Inflammatory macrophage treated with lipopolysaccharide for 4 hours (primary cell): Measurements from ENCODE around the gene TUBGCP3.

Source experiments
- DNase-seq: peaks from one replicate; pipeline ENCODE4 v3.0.0-alpha.2; 2020

Gene TUBGCP3

DNA sequence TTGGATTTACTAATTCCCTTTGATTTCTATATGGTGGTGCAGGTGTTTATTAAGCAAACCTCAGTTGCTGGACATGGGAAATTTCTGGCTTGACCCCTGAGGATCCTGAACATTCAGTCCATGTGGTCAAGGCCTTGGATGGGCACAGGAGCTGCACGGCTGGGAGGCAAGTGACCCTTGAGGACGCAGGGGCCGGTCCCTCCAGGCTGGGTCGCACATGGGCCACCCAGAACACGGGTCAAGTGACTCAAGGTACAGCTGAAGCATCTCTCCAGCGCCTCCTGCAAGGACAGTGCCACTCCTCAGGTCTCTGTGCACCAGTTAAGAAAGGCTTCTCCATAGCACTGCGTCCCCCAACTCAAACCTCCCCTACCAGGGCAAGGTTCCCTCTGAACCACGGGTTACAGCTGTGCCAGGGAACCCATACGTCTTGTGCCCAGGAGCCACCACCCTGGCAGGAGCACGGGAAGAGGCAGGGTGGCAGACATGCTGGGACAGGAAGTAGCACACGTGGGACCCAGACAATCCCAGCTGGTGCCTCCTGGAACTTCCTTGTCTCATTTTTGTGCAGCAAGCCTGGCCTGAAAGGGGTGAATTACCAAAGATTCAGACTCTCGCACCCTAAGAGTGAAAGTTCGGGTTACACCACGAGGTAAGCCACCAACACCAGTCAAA lies 118.7 kb downstream of the TUBGCP3 start:
- no peak for DNase-seq

DNA sequence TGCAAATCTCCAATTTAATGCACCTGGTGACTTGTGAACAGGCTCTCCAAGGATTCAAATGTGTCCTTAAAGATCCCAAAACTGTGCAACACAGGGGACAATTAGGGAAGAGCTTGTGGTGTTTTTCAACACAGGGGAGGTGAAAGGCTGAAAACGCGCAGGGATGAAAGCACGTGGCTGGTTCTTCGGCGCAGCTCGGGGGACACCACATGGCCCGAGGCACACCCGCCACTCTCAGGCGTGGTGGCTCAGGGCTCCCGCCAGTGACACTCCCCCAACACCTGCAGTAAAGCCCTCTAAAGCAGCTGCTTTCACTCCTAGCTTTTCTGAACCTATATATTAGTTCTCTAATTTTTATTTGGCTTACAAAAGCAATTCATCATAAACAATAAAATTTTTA lies 119.9 kb downstream of the TUBGCP3 start:
- DNase-seq = no peak

DNA sequence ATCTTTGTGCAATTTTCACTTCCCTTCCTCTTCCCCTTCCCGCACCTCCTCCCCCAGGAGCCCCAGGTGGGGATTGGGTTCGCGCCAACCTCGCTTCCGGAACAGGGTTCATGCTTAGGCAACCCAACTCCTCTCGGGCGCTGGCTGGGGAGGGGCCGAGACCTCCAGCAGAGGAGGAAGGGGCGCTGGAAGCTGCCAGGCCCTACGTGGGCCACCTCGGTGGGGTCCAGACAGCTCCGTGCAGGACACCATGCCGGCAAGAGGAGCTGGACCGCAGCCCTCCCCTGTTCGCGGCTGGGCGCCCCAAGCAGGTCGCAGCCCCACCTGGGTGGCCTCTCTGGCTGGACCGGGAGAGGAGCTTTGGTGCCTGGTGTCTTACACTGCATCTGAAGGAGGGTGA lies 120.7 kb downstream of the TUBGCP3 start:
- DNase-seq = no peak

DNA sequence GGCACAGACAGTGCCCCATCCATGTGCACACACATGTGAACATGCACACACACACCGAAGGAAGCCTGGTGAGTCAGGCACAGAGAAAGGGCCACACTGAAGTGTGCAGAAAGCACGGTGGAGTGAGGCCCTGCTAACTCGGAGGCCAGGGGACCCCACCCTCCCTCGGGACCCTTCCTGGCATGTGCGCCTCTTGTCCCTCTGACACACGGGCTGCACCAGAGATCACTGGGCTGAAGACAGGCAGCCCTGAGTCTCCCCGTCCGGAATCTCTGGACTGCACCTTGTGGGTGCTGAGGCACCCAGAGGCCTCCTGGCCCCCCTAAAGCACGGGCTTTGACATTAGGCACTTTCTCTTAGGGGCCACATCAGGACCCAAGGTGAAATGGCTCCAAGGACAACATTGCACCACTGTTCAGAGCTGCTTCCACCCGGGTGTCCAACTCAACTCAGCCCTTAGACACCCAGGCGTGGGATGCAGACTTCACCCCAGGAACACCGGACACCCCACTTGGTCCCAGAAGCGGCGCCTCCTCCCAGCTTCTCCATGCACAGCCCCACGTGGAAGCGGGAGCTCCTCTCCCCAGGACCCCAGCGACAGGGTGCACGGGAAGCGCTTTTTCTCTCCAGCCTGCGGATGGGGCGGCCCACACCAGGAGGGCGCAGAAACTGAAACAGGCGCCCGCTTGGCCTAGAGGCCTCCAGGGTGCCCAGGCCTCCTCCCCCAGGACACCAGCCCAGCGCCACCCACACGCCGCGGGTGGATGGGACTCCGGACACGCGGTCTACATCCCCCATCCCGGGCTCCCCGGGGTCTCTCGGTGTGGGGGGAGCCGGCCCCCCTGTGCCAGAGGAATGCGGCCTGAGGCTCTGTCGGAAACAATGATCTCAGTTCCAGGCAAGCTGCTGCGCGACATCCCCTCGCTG lies 121.6 kb downstream of the TUBGCP3 start:
- no peak for DNase-seq

DNA sequence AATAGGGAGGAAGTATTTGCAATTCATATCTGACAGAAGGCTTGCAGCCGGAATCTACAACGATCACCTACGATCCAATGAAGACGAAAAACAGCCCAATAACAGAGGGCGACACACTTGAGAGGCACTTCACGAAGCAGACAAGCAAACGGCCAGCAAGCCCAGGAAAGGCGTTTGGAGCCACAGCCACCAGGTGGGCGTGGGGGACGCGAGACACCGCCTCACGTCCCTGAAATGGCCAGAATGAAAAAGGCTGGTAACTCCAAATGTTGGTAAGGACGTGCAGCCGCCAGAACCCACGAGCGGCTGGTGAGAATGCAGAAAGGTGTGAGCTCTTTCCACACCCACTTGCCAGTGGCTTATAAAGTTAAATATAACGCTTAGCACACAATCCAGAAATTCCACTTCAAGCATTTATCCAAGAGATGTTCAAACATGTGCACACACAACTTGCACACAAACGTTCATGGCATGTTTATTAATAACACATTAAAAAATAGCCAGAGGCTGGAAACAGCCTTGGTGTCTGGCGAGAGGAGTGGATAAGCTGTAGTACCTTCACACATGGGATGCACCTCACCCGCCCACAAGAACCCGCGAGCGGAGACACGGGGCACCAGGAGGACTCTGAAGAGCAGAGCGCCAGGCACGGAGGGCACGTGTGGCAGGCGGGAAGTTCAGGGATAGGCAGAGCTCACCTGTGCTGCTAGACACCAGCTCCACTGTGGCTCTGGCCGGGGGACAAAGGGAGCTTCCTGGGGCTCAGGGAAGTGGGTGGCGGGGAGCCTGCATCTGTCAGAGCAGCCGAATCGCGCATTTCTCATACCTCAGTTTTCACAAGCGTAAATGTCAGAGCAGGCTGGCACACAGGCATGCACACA lies 122.5 kb downstream of the TUBGCP3 start:
- DNase-seq = no peak

DNA sequence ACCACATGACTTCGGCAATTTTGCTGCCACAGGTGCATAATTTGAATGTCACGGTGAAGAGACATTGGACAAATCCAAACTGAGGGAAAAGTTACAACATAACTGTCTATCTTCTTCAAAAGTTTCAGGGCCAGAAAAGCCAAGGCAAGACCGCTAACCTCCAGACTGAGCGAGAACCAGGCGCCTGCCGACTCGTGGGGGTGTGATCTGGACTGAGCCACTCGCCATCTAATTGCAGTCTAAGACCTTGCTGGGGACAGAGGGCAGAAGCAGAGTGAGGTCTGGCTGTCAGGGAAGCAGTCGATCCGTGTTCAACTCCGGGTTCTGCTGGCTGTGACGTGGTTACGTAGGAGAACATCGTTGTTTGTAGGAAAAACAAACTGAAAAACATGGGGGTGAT lies 123.2 kb downstream of the TUBGCP3 start:
- no peak for DNase-seq

DNA sequence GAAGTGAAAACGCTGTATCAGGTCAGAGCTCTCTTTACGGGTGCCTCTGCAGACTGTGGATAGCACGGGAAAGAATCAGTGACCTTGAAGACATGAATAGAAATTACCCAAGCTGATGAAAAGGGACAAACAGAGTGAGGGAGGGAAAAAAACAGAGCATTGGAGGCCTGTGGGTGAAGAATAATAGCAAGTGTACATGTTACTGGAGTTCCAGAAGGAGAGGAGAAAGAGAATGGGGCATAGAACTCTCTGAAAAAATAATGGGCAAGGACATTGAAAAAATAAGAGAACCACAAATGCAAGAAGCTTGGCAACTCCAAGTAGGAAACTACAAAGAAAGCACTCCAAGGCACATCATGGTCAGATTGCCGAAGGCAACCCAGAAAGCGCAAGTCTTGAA lies 125.5 kb downstream of the TUBGCP3 start:
- no peak for DNase-seq

DNA sequence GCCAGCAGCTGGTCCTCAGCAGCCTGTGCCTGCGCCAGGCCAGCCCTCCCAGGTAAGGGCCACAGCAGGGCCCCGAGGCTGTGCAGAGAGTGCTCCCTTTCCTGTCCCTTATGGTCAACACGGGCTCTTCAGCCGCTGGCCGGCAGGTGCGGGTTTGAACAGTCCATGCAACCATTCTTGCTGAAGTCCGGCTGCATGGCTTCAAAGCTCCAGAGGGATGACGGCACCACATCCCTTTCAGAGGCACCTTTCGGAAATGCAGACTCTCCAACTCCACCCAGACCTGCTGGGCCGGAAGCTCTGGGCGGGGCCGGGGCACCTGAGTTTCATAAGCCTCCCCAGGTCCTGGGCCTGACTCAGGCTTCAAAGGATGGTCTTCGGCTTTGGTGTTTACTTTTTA lies 130.5 kb downstream of the TUBGCP3 start:
- no peak for DNase-seq

DNA sequence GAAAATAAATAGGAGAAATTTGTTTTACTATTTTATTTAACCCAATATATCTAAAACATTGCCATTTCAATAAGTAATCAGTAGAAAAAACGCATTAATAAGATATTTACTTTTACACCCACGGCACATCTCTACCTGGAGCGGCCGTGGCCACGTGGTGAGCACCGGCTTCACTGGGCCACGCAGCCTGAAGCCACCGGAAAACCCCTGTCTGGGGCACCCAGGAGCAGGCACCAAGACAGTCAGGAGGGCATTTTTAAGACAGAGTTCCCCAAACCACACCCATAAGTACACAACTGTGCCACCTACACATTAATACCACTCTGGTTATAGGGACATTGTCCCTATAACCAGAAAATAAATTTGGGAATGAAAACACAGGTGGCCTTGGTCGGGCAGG lies 130.9 kb downstream of the TUBGCP3 start:
- DNase-seq = no peak

DNA sequence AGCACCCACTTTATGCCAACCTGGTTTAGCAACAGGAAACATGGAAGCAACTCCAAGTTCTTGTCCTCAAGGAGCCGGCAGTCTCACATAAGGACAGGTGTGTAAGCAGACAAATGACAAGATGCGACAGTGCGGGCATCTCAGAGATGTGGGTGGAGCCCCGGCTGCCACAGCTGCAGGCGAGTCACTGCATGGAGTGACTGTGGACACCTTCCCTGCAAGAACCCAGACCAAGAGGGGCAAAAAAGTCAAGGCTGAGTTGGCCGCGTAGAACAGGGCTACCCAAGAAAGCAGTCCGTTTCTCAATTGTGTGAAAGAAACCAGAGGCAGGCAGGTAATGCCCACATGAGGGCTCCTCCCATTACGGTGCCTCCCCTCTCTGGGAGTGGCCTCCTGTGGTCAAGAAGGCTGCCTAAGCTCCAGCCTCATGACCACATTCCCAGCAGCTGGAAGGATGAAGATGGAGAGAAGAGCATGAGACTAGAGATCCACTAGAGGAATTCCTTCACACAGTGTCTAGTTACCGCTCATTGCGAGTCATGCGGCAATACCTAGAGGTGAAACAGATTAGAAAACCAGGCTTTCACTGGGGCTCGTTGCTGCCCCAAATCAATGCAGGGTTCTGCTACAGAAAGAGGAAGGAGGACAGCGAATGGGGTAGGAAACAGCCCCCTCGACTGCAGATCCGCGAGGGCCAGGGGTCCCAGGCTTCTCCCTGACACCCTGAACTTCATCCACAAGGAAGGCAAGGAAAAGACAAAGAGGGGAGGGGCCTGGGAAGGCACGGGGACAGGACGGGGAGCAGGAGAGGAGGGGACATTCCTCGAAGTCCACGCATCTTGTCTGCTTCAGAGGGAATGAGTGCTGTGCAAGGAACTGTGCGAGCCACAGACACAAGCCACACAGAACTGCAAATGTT lies 131.6 kb downstream of the TUBGCP3 start:
- no peak for DNase-seq

DNA sequence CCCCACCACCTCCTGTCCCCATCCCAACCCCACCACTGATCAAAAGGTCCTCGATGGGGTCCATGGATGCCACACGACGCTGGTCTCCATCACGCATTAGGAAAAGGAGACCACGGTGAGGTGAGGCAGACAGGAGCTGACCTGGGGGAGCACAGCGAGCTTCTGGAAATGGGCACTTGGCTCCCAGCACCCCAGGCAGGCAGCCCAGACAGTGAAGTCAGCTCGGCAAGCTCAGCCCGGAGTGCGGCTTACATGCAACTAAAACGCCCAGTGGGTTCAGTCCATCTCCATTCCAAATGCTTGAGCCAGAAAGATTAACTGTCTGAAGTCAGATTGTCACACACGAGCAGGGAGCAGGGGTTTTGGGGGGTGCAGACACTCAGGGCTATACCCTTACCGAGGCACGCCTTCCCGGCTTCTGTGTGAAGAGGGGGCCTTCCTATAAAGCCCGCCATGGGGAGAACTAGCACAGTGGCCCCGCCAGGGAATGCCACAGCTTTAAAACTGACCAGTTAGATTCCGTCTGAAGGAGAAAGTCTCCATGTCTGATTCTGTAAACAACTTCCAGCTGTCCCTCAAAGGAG lies 132.4 kb downstream of the TUBGCP3 start:
- no peak for DNase-seq

DNA sequence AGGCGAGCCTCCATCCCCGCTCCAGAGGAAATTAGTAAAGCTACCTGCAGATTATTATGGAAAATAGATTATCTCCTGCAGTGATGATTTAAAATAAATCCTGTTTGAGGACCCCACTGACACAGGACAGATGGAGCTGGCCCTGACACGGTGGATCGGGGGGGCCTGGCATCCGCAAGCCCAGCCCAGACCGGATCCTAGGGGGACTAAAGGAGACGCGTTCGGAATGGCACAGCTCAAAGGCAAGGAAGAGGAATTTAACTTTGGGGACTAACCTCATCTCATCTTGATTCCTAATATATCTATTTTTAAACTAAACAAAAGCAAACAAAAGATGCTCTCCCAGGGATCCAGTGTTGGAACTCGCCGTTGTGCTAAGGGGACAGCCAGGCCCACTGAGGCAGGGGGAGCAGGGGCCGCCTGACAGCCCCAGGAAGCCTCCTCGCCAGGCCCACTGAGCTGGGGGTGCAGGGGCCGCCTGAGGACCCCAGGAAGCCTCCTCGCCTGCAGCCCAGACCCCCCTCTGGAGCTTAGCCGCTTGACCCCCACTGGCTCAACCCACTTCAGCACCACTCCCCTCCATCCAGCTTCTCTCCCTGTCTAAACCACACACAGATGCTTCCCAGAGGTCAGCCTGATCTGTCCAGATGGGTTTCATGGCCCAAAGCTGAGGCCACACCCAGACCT lies 133.2 kb downstream of the TUBGCP3 start:
- no peak for DNase-seq

DNA sequence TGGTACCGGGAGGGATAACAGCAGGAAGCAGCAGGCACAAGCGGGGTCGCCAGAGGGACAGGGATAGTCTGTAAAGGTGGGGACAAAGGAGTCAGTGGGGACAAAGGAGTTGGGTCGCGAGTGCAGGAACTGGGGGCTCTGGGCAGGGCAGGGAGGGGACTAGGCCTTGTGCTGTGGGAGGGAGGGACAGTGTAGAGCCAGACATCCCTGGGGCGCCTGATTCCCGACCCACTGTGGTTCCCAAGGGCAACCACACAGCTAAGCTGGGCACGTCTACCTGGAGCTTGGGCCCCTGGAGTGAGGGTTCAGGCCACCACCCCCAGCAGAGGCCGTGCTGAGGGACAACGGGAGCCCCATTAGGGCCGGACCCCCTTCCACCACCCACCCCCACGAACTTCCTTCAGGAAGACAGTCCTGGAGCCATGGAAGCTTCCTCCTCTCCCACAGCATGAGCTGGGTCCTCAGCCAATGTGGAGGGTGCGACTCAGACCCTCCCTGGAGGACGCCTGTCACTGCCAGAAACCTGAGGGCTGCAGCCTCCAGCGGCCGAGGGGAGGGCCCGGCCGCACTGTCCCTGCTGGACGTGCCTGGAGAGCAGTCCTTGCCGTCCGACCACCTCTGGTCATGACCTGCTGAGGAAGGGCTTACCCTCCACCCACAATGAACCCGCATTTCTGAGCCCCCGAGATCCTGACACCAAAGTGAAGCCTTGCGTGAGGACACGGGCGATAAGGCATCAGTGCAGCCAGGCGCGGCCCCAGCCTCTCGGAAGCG lies 133.9 kb downstream of the TUBGCP3 start:
- DNase-seq = no peak

DNA sequence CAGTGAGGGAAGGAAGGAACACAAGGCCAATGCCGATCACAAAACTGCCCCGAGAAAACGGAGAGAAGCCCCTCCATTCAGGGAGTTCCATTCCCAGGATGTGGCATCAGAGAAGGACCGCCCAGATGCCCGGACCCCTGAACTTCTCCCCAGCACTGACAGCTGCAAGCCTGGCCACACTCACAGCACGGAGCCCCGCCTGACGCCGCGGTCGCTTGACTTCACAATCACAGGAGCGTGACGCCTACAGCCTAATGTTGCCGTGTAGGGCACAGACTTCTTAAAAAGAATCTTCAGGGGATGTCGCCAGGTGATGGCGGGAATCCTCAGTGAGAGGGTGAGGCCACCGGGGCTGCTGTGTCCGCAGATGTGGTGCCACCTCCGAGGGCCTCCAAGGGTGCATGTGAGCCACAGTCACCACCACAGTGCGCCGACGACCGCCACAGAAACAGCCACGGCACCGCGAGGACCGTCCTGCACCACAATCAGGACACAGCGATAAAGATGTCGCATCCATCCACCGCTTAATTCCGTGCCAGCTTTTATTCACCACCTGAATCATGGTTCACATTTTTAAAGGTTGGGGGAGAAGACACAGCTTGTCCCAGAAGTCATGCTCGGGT lies 134.6 kb downstream of the TUBGCP3 start:
- DNase-seq = no peak

DNA sequence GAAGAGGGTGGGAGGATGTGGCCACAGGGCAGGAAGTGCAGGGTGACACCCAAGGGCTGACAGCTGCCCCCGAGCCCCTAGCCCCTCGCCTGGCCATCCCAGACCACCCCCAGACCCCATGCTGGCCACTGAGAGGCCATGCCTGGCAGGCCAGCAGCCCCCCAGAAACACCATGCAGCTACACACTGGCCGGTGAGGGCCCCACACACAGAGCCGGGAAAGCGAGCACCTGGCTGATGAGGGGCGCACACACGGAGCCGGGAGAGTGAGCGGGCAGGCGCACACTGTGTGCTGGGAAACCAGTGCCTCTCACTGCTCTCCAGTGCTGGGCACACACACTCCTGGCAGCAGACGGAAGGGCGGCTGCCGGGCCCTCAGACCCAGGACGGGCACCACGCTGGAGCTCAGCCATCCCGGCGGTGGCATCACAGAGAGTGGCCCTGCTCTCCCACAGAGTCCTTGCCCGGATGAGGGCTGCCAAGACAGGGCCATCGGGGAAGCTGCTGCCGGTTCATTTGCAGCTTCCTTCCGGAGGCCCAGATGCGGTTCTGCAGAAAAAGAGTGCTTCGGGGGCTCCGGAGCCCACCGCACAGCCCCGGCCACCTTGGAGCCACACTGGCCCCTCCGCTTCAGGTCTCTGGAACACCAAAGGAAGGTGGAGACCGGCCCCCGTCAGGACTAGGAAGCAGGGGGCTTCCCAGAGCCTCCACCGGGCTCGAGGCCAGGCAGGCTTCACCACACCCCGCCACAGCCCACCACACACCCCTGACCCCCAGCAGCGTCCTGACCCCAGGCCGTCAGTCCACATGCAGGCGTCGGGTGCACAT lies 135.4 kb downstream of the TUBGCP3 start:
- DNase-seq = no peak

DNA sequence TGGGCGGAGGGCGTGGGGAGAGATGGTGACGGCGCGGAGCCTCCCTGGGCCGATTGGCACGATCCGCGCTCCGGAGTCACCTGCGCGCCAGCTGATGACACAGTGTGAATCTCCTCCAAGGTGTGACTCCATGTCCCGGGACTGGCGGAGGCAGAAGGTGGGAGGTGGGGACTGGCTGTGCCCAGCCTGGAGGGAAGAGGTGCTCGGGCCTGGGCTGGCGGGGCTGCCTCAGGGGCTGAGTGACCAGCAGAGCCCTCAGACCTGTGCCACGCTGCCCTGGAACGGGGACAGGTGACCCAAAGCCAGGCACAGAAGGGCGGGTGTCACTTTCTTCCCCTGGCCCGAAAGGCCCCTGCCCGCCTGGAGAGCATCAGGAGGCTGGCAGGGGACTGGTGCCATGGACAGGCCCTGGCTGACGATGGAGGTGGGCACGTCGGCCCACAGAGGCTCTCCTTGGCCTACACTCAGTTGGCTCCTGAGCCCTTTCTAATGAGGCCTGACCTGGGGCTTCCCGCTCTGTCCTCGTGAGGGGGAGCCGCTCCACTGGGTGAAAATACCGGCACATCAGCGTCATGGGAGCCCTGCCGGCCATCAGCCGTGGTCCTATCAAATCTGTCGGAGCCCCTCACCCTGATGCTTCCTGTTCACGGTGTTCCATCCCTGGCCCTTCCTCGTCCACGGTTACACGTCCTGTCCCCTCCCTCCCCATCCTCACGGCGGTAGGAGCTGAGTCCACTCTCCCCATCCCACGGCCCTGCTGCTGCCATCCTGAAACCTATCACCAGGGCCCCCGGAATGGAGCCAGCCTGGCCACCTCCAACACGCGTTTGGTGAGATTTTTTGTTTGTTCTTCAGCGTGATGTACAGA lies 136.2 kb downstream of the TUBGCP3 start:
- no peak for DNase-seq

DNA sequence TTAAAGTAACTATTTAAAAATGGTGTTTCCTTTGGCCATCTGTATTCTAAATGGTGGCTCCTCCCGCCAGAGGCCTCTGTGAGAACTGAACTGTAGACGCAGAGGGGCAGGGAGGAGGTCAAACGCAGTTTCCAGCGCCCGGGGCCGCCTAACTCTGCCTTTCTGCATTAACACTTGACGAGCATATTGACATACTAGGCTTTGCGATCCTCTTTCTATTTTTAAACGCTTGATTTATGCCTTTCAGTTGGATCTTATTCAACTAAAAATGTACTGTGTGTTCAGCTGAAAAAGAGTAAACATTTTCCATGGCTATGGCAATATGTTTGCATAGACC lies 137.1 kb downstream of the TUBGCP3 start:
- DNase-seq = no peak
